Measurements from ENCODE around the gene SLC26A1. TPM values are rescaled to one million over a fixed set of nuclear protein-coding genes. Genes with fewer than 3 reads are reported as not detected.
A peak's percentile ranks its signal among the peaks of the same experiment; 100 is the strongest.

The SLC26A1 gene
- total RNA-seq, 4 donors from 2014 or later: 1.7 to 4.1 (median 2.8) TPM

- DNase-seq: peak; percentile 68
- intact Hi-C loops (cut with DNase I; ENCODE audit: low total_unique reads) (no loop called here), in situ Hi-C loops (cut with MboI; ENCODE audit: low pct_ligation_motif_present in 1 of 4, low pct_unique_long_range_greater_than_20kb in 1 of 4, low sequenced_read_pairs in 3 of 4) (no loop called here)
- H3K4me1 ChIP-seq: peaks cover 4 to 23% (median 16%) of the 10 kb centered on the region in 4 donors
- H3K4me3 ChIP-seq: no peak overlapping the region
- TF ChIP-seq POLR2AphosphoS5 (IDR thresholded peaks at IDR 0.05) (no peak), CTCF (IDR thresholded peaks at IDR 0.05) (no peak)
- no peak overlapping the region for H3K27ac ChIP-seq
- H3K36me3 ChIP-seq: no peaks in the 10 kb centered on the region
- WGBS, 2 donors (ENCODE audit: low coverage in 1 of 2): 31% methylated on average over 15 of the region's 17 CpGs; no CpG with 5 or more reads in 1 of the 2 donors
- H3K9me3 ChIP-seq: no peaks in the 10 kb centered on the region
- peaks cover 34% of the 10 kb centered on the region for H3K27me3 ChIP-seq
Observed at GRCh38 chr4:1026115-1026514, 32.9 kb upstream of the SLC26A1 start.

- no peaks in the 10 kb centered on the region for H3K9me3 ChIP-seq
- peaks cover 23% of the 10 kb centered on the region for H3K27me3 ChIP-seq
- no peak overlapping the region for H3K27ac ChIP-seq
- DNase-seq: no peak
- no peaks in the 10 kb centered on the region for H3K36me3 ChIP-seq
- intact Hi-C loops (cut with DNase I; ENCODE audit: low total_unique reads) (no loop called here), in situ Hi-C loops (cut with MboI; ENCODE audit: low pct_ligation_motif_present in 1 of 4, low pct_unique_long_range_greater_than_20kb in 1 of 4, low sequenced_read_pairs in 3 of 4) (no loop called here)
- H3K4me3 ChIP-seq: no peak overlapping the region
- WGBS, 2 donors (ENCODE audit: low coverage in 1 of 2): 91% methylated on average over 32 of the region's 32 CpGs; no CpG with 5 or more reads in 1 of the 2 donors
- no peak for TF ChIP-seq POLR2AphosphoS5 (IDR thresholded peaks at IDR 0.05)
- no peak for TF ChIP-seq EP300 (IDR thresholded peaks at IDR 0.05; ENCODE audit: low read depth)
- no peak for TF ChIP-seq CTCF (IDR thresholded peaks at IDR 0.05)
- no peak for TF ChIP-seq POLR2A (IDR thresholded peaks at IDR 0.05)
- H3K4me1 ChIP-seq: peaks cover 4 to 15% (median 12%) of the 10 kb centered on the region in 4 donors
Observed at GRCh38 chr4:1024882-1025545, 31.8 kb upstream of the SLC26A1 start.

- Histone ChIP-seq H3K9me3 (no peaks in the 10 kb centered on the region), H3K4me3 (no peak overlapping the region), H3K36me3 (no peaks in the 10 kb centered on the region), H3K27ac (no peak overlapping the region), H3K4me1 (peaks cover 4 to 15% (median 10%) of the 10 kb centered on the region in 4 donors), H3K27me3 (peaks cover 14% of the 10 kb centered on the region)
- in situ Hi-C loops (cut with MboI; ENCODE audit: low pct_ligation_motif_present in 1 of 4, low pct_unique_long_range_greater_than_20kb in 1 of 4, low sequenced_read_pairs in 3 of 4): no loop called here
- intact Hi-C loops (cut with DNase I; ENCODE audit: low total_unique reads): no loop called here
- TF ChIP-seq EP300 (IDR thresholded peaks at IDR 0.05; ENCODE audit: low read depth) (no peak), CTCF (IDR thresholded peaks at IDR 0.05) (no peak), POLR2A (IDR thresholded peaks at IDR 0.05) (no peak), POLR2AphosphoS5 (IDR thresholded peaks at IDR 0.05) (no peak)
- 94% methylated on average over 69 of the region's 83 CpGs; no CpG with 5 or more reads in 1 of the 2 donors for WGBS, 2 donors (ENCODE audit: low coverage in 1 of 2)
- DNase-seq: no peak
Observed at GRCh38 chr4:1023895-1024740, 30.9 kb upstream of the SLC26A1 start.

- no peaks in the 10 kb centered on the region for H3K9me3 ChIP-seq
- TF ChIP-seq CTCF (IDR thresholded peaks at IDR 0.05): no peak
- TF ChIP-seq POLR2A (IDR thresholded peaks at IDR 0.05): no peak
- no peak for TF ChIP-seq EP300 (IDR thresholded peaks at IDR 0.05; ENCODE audit: low read depth)
- TF ChIP-seq POLR2AphosphoS5 (IDR thresholded peaks at IDR 0.05): no peak
- DNase-seq: no peak
- WGBS, 2 donors (ENCODE audit: low coverage in 1 of 2): 70% methylated on average over 10 of the region's 20 CpGs; no CpG with 5 or more reads in 1 of the 2 donors
- peaks cover 4 to 15% (median 10%) of the 10 kb centered on the region in 4 donors for H3K4me1 ChIP-seq
- no peak overlapping the region for H3K27ac ChIP-seq
- in situ Hi-C loops (cut with MboI; ENCODE audit: low pct_ligation_motif_present in 1 of 4, low pct_unique_long_range_greater_than_20kb in 1 of 4, low sequenced_read_pairs in 3 of 4) (no loop called here), intact Hi-C loops (cut with DNase I; ENCODE audit: low total_unique reads) (no loop called here)
- no peaks in the 10 kb centered on the region for H3K36me3 ChIP-seq
- H3K27me3 ChIP-seq: peaks cover 6% of the 10 kb centered on the region
- H3K4me3 ChIP-seq: no peak overlapping the region
Observed at GRCh38 chr4:1023075-1023640, 30.0 kb upstream of the SLC26A1 start.

Data from transverse colon (tissue), 4 donors.